Keratinocyte (primary cell): ENCODE measurements around the gene ZSCAN22. TPM values are rescaled to one million over a fixed set of nuclear protein-coding genes. Genes with fewer than 3 reads are reported as not detected.

ENCODE experiments used
- DNase-seq: peaks from one replicate; pipeline ENCODE4 v3.0.0-alpha.2; 2011; ENCODE audit warnings: low read depth, missing footprints, low spot score
- FAIRE-seq: peaks from 2 replicates; lab custom pipeline; 2011; peaks lifted over from hg19 to GRCh38; lab: Jason Lieb, UNC
- H2AFZ ChIP-seq: 2 replicates; pipeline ENCODE4 v1.6.0; 2012; ENCODE audit warnings: low read length, control low read depth, inconsistent platforms; ENCODE audit not compliant: control insufficient read depth
- H3K27ac ChIP-seq: 2 replicates; pipeline ENCODE4 v1.5.1; 2011; ENCODE audit warnings: low read length; ENCODE audit not compliant: control insufficient read depth, insufficient read depth
- H3K27me3 ChIP-seq: 3 replicates; pipeline ENCODE4 v1.6.0; 2011; ENCODE audit warnings: low read length; ENCODE audit not compliant: control insufficient read depth, insufficient read depth; ENCODE audit errors: extremely low read depth
- H3K36me3 ChIP-seq, 2 experiments: 2 replicates in 1 of 2; 3 replicates in 1 of 2; pipeline ENCODE4 v1.5.1; 2011; ENCODE audit warnings: low read length in 2 of 2, mild to moderate bottlenecking in 1 of 2; ENCODE audit not compliant: control insufficient read depth in 2 of 2, insufficient read depth in 2 of 2; ENCODE audit errors: extremely low read depth in 1 of 2
- H3K4me1 ChIP-seq: 3 replicates; pipeline ENCODE4 v1.5.1; 2011; ENCODE audit warnings: low read length; ENCODE audit not compliant: control insufficient read depth, insufficient read depth; ENCODE audit errors: extremely low read depth
- H3K4me2 ChIP-seq: 3 replicates; pipeline ENCODE4 v1.6.0; 2011; ENCODE audit warnings: low read depth, low read length; ENCODE audit not compliant: control insufficient read depth, insufficient read depth; ENCODE audit errors: extremely low read depth
- H3K4me3 ChIP-seq, 3 experiments: fragments of 200-600 bp in 1 of 3; sonication (generic) in 1 of 3; 2 replicates in 2 of 3; 3 replicates in 1 of 3; pipeline ENCODE4 v1.5.1; 2011 to 2016; ENCODE audit warnings: low read length in 3 of 3, mild to moderate bottlenecking in 3 of 3, control low read depth in 2 of 3, inconsistent platforms in 1 of 3, low read depth in 1 of 3, mixed read lengths in 1 of 3, mixed run types in 1 of 3, moderate library complexity in 1 of 3; ENCODE audit not compliant: control insufficient read depth in 2 of 3, insufficient read depth in 2 of 3; ENCODE audit errors: extremely low read depth in 1 of 3
- H3K79me2 ChIP-seq: 2 replicates; pipeline ENCODE4 v1.6.0; 2012; ENCODE audit warnings: low read length; ENCODE audit not compliant: control insufficient read depth, insufficient read depth
- H3K9ac ChIP-seq: 3 replicates; pipeline ENCODE4 v1.6.0; 2011; ENCODE audit warnings: low read length; ENCODE audit not compliant: control insufficient read depth, insufficient read depth; ENCODE audit errors: extremely low read depth
- H3K9me1 ChIP-seq: 3 replicates; pipeline ENCODE4 v1.6.0; 2011; ENCODE audit warnings: low read length; ENCODE audit not compliant: control insufficient read depth, insufficient read depth; ENCODE audit errors: extremely low read depth
- H3K9me3 ChIP-seq: 2 replicates; pipeline ENCODE4 v1.5.1; 2012; ENCODE audit warnings: low read depth, low read length; ENCODE audit not compliant: control insufficient read depth
- H4K20me1 ChIP-seq: 3 replicates; pipeline ENCODE4 v1.6.0; 2011; ENCODE audit warnings: low read length; ENCODE audit not compliant: control insufficient read depth, insufficient read depth; ENCODE audit errors: extremely low read depth
- EZH2 ChIP-seq: IDR thresholded peaks from one replicate; pipeline ENCODE4 v1.6.1; 2012; ENCODE audit warnings: inconsistent platforms, mild to moderate bottlenecking, low read length, moderate library complexity
- dilution Hi-C: fragments of 300-500 bp; cut with MboI; formaldehyde crosslinking; loops from one replicate; pipeline ENCODE4 v1.7.0; 2020; ENCODE audit warnings: low sequenced_read_pairs; ENCODE audit not compliant: extremely low pct_ligation_motif_present
- polyA plus RNA-seq, 5 experiments: library from polyadenylated mRNA; depleted of rRNA in 3 of 5; stranded (reverse) in 3 of 5; stranded (forward) in 1 of 5; unstranded in 1 of 5; fragments of >200 nt; gene quantifications; 1 replicate in 1 of 5; 2 replicates in 3 of 5; 3 replicates in 1 of 5; pipeline versions ENCODE4 v1.2.1 to v1.2.3, GENCODE V29; 2011 to 2012; ENCODE audit warnings: missing spikeins in 2 of 5, low read depth in 1 of 5, low replicate concordance in 1 of 5
- TF ChIP-seq, protein P1 (sequence below), 3 experiments: IDR thresholded peaks in 1 of 3; conservative IDR thresholded peaks in 1 of 3; optimal IDR thresholded peaks in 1 of 3; 2 replicates in 2 of 3; 3 replicates in 1 of 3; pipeline versions ENCODE3 to v1.5.1; 2011; ENCODE audit warnings: low read length in 3 of 3, mild to moderate bottlenecking in 3 of 3, moderate library complexity in 2 of 3, control low read depth in 1 of 3, inconsistent platforms in 1 of 3; ENCODE audit not compliant: insufficient read depth in 2 of 3; ENCODE audit errors: extremely low read depth in 1 of 3

Gene ZSCAN22
- polyA plus RNA-seq, 1 donor (not counting 4 experiments of a cell fraction or from before 2014, with no cell fraction given), result 2.5 TPM

DNA sequence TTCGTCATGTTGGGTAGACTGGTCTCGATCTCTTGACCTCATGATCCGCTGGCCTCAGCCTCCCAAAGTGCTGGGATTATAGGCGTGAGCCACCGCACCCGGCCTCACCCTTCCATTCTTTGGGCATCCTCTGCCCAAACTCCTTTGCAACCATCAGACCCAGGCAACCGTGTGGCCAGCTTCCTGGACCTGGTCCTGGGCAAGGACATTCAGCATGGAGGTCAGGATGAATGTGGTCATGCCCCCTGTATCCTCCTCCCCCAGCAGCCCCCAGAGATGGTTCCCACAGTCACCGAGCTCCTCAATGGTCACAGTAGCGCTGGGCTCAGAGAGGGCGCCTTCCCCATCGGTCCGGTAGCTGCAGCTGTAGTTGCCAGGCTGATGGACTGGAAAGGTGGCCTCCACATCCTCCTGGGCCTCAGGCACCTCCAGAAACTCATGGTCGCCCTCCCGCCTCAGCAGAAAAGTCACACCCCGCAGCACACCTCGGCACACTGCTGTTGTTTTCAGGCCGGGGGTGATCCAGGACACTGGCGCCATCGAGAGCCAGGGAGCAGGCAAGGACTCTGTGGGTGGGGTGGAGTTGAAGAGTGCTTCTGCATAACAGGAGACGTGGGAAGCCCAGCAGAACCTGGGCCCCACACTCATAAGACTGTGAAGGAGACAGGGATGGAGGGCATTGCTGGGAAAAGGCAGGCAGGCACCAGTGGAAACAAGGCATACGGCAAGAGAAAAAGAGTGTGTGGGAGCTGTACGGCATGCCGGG lies 25.4 kb downstream of the ZSCAN22 start:
- FAIRE-seq, result no peak
- no peak for DNase-seq
- no peaks in the 10 kb centered on the region for H3K4me1 ChIP-seq
- H3K4me3 ChIP-seq, result no peak overlapping the region
- H3K4me2 ChIP-seq, result no peak overlapping the region
- H3K9ac ChIP-seq, result no peak overlapping the region
- no peaks in the 10 kb centered on the region for H3K9me1 ChIP-seq
- no peaks in the 10 kb centered on the region for H3K79me2 ChIP-seq
- H2AFZ ChIP-seq, result no peak overlapping the region
- H3K27me3 ChIP-seq, result peaks cover 46% of the 10 kb centered on the region
- no peaks in the 10 kb centered on the region for H3K36me3 ChIP-seq
- dilution Hi-C loops, result no loop called here
- H4K20me1 ChIP-seq, result no peaks in the 10 kb centered on the region
- H3K9me3 ChIP-seq, result peaks cover 3% of the 10 kb centered on the region
- no peak overlapping the region for H3K27ac ChIP-seq
- TF ChIP-seq, protein P1, sequence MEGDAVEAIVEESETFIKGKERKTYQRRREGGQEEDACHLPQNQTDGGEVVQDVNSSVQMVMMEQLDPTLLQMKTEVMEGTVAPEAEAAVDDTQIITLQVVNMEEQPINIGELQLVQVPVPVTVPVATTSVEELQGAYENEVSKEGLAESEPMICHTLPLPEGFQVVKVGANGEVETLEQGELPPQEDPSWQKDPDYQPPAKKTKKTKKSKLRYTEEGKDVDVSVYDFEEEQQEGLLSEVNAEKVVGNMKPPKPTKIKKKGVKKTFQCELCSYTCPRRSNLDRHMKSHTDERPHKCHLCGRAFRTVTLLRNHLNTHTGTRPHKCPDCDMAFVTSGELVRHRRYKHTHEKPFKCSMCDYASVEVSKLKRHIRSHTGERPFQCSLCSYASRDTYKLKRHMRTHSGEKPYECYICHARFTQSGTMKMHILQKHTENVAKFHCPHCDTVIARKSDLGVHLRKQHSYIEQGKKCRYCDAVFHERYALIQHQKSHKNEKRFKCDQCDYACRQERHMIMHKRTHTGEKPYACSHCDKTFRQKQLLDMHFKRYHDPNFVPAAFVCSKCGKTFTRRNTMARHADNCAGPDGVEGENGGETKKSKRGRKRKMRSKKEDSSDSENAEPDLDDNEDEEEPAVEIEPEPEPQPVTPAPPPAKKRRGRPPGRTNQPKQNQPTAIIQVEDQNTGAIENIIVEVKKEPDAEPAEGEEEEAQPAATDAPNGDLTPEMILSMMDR (optimal IDR thresholded peaks at IDR 0.05 in 1 of 3, IDR thresholded peaks at IDR 0.05 in 1 of 3, conservative IDR thresholded peaks at IDR 0.05 in 1 of 3; ENCODE audit: extremely low read depth in 1 of 3, insufficient read depth in 2 of 3, low read length in 3 of 3), result no peak
- TF ChIP-seq EZH2, result no peak

DNA sequence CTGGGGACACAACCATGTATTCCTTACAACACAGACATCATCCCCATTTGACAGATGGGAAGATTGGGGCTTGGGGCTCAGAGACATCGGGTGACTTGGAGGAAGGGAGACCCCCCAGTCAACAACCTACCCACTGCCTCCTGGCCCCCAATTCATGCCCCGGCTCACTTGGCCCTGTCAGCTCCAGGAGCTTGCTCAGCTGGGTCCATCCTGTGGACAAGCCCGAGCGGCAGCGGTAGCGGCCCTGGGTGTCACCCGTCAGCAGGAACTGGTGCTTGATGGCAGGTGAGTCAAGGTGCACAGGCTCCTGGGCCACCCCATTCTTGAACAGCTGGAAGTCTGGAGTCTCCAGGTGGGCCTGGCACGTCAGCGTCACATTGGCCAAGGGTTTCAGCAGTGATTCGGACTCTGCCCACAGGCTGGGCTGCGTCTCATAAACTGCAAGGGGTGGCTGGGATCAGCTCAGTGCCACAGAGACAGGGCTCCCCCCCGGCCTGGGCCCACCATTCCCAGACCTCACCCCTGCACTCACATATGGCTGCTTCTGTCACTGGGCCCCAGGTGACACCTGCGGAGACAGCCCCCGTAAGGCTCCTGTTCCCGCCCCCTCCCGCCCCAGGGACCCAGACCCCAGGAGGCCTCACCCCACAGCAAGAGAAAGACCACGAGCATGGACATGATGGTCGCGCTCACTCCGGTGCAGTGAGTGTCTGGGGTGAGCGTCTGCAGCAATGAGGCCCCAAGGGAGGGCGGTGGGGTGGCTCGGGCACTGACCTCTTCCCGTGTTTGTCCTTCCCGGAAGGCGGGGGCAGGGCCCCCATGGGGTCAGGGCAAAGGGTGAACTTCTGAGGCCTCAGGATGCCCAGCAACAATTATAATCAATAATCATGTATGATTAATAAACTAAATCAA lies 26.2 kb downstream of the ZSCAN22 start, which contains the start of gene A1BG:
TSS of gene A1BG (minus strand) at position 733 of the 912 bp plus-strand sequence. CDS start at position 678, 55 bp downstream.
- Histone ChIP-seq H3K36me3 (no peaks in the 10 kb centered on the region), H3K27ac (no peak within 1 kb of the TSS), H3K27me3 (peaks cover 39% of the 10 kb centered on the region), H2AFZ (no peak within 1 kb of the TSS), H3K9me1 (no peaks in the 10 kb centered on the region), H3K79me2 (no peaks in the 10 kb centered on the region), H3K9me3 (peaks cover 3% of the 10 kb centered on the region), H3K4me3 (no peak within 1 kb of the TSS), H3K4me1 (no peaks in the 10 kb centered on the region), H3K4me2 (no peak within 1 kb of the TSS), H4K20me1 (no peaks in the 10 kb centered on the region), H3K9ac (no peak within 1 kb of the TSS)
- no peak for FAIRE-seq
- TF ChIP-seq, protein P1 (optimal IDR thresholded peaks at IDR 0.05 in 1 of 3, IDR thresholded peaks at IDR 0.05 in 1 of 3, conservative IDR thresholded peaks at IDR 0.05 in 1 of 3; ENCODE audit: extremely low read depth in 1 of 3, insufficient read depth in 2 of 3, low read length in 3 of 3), result no peak
- no peak for TF ChIP-seq EZH2
- no peak for DNase-seq
- dilution Hi-C loops, result no loop called here
